GM19328 (cell line): ENCODE measurements around the gene SLC39A11.
"Not testable (repeated sequence)": the region's sequence is repeated elsewhere in the genome, so short reads cannot be mapped to it uniquely, and the experiment has no call there.

Source experiments
- ATAC-seq: cut with Tn5 transposase; IDR thresholded peaks from one replicate; pipeline ENCODE4 v1.9.1; 2021; ENCODE audit warnings: mild to moderate bottlenecking, moderate library complexity; ENCODE audit not compliant: unreplicated experiment

The SLC39A11 gene

GRCh38 chr17:72765368-72766153 is 326.9 kb downstream of the SLC39A11 start:
- no peak for ATAC-seq

GRCh38 chr17:72764632-72765041 is 327.9 kb downstream of the SLC39A11 start:
- no peak for ATAC-seq

GRCh38 chr17:72763981-72764380 is 328.5 kb downstream of the SLC39A11 start:
- no peak for ATAC-seq

- not testable (repeated sequence) for ATAC-seq
These were observed 330.5 kb downstream of the SLC39A11 start for GRCh38 chr17:72761893-72762575.

GRCh38 chr17:72761431-72761830 is 331.1 kb downstream of the SLC39A11 start:
- no peak for ATAC-seq

GRCh38 chr17:72760368-72760767 is 332.1 kb downstream of the SLC39A11 start:
- no peak for ATAC-seq

- ATAC-seq: no peak
These were observed 333.2 kb downstream of the SLC39A11 start for GRCh38 chr17:72759301-72759700.

- ATAC-seq: no peak
These were observed 336.2 kb downstream of the SLC39A11 start for GRCh38 chr17:72756256-72756655.

- no peak for ATAC-seq
These were observed 338.0 kb downstream of the SLC39A11 start for GRCh38 chr17:72754513-72754912.

- ATAC-seq: no peak
These were observed 340.7 kb downstream of the SLC39A11 start for GRCh38 chr17:72751746-72752145.

GRCh38 chr17:72749119-72749572 is 343.3 kb downstream of the SLC39A11 start:
- no peak for ATAC-seq

- no peak for ATAC-seq
These were observed 345.0 kb downstream of the SLC39A11 start for GRCh38 chr17:72747501-72747900.

GRCh38 chr17:72745241-72745640 is 347.2 kb downstream of the SLC39A11 start:
- no peak for ATAC-seq

GRCh38 chr17:72743037-72743467 is 349.4 kb downstream of the SLC39A11 start:
- no peak for ATAC-seq

- ATAC-seq: no peak
These were observed 355.3 kb downstream of the SLC39A11 start for GRCh38 chr17:72737151-72737690.

GRCh38 chr17:72735592-72735991 is 356.9 kb downstream of the SLC39A11 start:
- no peak for ATAC-seq

- no peak for ATAC-seq
These were observed 357.4 kb downstream of the SLC39A11 start for GRCh38 chr17:72735048-72735447.

GRCh38 chr17:72734613-72735012 is 357.9 kb downstream of the SLC39A11 start:
- no peak for ATAC-seq

GRCh38 chr17:72733619-72734282 is 358.7 kb downstream of the SLC39A11 start:
- ATAC-seq: no peak

- ATAC-seq: no peak
These were observed 359.4 kb downstream of the SLC39A11 start for GRCh38 chr17:72732893-72733618.

- ATAC-seq: no peak
These were observed 362.4 kb downstream of the SLC39A11 start for GRCh38 chr17:72730077-72730476.
